OCI-LY1 (cell line): Measurements from ENCODE around the gene ALG1.

Experiments
- EZH2 ChIP-seq: fragments of 200-600 bp; sonication (generic), shearing (Covaris generic); IDR thresholded peaks from 2 replicates; pipeline ENCODE4 v1.8.0; 2017; ENCODE audit warnings: borderline replicate concordance, mixed run types, mild to moderate bottlenecking, antibody characterized with exemption, low read length, moderate library complexity, mixed read lengths
- TF ChIP-seq, protein P1 (sequence below): fragments of 200-600 bp; sonication (generic), shearing (Covaris generic); IDR thresholded peaks from 2 replicates; pipeline ENCODE4 v1.5.1; 2017; ENCODE audit warnings: mild to moderate bottlenecking, antibody characterized with exemption, low read length, moderate library complexity, mixed read lengths

DNA sequence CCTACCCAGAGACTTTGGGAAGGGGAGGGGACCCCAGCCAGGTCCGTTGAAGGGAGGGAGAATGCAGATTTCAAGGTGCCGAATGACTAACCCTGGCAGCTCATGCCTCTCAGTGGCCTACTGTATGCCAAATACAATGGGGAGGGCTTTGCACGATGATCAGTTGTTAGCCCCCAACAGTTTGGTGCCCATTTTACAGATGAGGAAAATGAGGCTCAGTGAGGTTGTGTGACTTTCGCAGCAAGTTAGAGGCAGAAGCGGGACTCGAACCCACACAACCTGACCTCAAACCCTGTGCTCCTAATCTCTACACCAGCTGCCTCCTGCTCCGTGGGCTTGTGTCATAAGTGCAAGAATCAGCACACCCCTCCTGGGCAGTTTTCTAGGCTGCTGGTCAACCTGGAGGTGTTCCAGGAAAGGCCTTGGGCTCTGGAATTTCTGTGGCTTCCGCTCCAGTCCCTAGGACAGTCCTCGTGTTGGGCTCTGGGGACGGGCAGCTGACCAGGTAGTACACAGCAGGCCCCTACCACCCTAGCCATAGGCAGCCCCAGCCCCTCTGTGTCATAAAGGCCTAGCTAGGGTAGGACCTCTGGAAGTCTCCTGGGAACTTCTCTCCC lies 26.0 kb upstream of the ALG1 start:
- TF ChIP-seq, protein P1, sequence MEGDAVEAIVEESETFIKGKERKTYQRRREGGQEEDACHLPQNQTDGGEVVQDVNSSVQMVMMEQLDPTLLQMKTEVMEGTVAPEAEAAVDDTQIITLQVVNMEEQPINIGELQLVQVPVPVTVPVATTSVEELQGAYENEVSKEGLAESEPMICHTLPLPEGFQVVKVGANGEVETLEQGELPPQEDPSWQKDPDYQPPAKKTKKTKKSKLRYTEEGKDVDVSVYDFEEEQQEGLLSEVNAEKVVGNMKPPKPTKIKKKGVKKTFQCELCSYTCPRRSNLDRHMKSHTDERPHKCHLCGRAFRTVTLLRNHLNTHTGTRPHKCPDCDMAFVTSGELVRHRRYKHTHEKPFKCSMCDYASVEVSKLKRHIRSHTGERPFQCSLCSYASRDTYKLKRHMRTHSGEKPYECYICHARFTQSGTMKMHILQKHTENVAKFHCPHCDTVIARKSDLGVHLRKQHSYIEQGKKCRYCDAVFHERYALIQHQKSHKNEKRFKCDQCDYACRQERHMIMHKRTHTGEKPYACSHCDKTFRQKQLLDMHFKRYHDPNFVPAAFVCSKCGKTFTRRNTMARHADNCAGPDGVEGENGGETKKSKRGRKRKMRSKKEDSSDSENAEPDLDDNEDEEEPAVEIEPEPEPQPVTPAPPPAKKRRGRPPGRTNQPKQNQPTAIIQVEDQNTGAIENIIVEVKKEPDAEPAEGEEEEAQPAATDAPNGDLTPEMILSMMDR = no peak
- TF ChIP-seq EZH2 = no peak
